ENCODE data around the gene LRFN5.

DNA sequence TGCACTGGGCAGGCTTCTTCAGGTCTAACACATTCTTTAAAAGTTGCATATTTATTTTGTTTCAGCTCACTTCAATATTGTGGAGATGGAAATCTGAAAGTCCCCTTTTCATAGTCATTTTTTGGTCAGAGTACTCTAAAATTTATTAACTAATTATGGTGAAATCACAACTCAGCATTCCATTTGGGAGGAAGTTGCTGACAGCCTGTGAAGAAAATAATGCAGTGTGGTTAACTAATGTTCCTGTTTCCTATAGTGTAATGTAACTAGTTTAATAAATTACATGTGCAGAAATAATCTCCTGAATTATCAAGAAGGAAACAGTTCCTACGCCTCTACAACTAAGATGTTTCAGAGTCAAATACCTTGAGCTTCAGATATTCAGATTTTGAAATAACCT, 17.1 kb downstream of the LRFN5 start:
- no peak for TF ChIP-seq POLR2AphosphoS5 (IDR thresholded peaks at IDR 0.05)
- TF ChIP-seq POLR2A (IDR thresholded peaks at IDR 0.05), result no peak
